GM20000 (cell line): ENCODE measurements around the gene MRPL33.

Experiments used
- DNase-seq: peaks from one replicate; pipeline ENCODE4 v3.0.0; 2012; ENCODE audit warnings: low spot score
- TF ChIP-seq, protein P1 (sequence below): IDR thresholded peaks from 2 replicates; pipeline ENCODE4 v1.5.1; 2012; ENCODE audit warnings: mild to moderate bottlenecking, control low read depth; ENCODE audit errors: extremely low read depth, missing control alignments

Gene MRPL33

DNA sequence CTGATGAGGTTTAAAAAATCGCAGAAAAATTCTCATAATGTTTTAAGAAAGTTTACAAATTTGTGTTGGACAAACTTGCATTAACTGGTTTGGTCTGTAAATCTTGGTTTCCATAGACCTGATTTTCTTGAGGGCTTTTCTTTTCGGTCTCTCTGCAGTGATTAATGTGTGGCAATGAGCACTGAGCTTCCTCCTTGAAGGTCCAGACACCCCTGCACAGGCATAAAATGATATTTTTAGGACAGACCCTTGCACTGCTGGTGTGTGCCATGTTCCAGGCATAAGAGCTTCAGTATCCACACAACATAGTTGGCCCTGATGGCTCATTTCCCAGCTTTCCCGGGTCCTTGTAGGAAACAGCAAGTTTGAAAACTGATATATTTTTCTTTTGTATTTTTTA, 33.7 kb downstream of the MRPL33 start:
- DNase-seq = no peak
- TF ChIP-seq, protein P1, sequence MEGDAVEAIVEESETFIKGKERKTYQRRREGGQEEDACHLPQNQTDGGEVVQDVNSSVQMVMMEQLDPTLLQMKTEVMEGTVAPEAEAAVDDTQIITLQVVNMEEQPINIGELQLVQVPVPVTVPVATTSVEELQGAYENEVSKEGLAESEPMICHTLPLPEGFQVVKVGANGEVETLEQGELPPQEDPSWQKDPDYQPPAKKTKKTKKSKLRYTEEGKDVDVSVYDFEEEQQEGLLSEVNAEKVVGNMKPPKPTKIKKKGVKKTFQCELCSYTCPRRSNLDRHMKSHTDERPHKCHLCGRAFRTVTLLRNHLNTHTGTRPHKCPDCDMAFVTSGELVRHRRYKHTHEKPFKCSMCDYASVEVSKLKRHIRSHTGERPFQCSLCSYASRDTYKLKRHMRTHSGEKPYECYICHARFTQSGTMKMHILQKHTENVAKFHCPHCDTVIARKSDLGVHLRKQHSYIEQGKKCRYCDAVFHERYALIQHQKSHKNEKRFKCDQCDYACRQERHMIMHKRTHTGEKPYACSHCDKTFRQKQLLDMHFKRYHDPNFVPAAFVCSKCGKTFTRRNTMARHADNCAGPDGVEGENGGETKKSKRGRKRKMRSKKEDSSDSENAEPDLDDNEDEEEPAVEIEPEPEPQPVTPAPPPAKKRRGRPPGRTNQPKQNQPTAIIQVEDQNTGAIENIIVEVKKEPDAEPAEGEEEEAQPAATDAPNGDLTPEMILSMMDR = no peak

DNA sequence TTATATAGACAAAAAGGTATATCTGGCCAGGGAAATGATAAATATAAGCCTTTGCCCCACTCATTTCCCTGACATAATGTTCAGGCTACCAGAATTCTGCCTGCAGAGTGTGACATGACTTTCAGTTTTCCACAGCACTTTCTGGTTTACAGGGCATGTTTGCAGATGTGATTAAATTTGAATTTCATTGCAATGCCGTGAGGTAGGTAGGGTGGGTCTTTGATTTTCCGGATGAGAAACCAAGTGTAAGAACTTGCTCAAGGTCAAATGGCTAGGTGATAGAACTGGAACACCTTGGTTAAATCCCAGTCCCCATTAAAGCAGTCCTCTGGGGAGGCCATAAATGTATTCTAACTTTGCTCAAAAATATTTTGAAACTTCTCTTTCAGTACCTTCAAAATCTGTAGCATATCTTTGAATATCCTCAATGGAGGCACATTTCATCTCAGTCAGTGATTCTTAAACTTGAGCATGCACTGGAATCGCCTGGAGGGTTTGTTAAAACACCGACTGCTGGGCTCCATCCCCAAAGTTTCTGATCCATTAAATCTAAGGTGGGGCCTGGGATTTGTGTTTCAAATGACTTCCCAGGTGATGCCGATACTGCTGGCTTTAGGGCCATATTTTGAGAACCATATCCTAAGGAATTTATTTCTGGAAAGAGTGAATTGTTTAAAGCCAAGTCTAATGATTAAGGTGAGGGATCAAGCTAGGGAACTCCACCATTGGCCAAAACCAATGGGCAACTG, 35.0 kb downstream of the MRPL33 start:
- no peak for DNase-seq
- TF ChIP-seq, protein P1 = no peak

DNA sequence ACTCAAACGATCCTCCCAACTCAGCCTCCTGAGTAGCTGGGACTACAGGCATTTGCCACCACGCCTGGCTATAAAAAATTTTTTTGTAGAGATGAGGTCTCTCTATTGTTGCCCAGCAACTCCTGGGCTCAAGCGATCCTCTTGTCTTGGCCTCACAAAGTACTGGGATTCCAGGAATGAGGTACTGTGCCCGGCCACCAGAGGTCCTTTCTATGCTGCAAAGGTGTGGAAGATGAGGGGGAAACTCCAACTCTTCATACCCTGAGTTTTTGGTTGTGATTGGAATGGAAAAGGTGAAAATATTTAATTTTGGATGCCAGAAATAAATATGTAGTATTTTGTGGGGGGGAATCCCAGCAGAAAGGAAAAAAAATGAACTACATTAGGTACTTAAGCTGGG, 36.0 kb downstream of the MRPL33 start:
- no peak for DNase-seq

DNA sequence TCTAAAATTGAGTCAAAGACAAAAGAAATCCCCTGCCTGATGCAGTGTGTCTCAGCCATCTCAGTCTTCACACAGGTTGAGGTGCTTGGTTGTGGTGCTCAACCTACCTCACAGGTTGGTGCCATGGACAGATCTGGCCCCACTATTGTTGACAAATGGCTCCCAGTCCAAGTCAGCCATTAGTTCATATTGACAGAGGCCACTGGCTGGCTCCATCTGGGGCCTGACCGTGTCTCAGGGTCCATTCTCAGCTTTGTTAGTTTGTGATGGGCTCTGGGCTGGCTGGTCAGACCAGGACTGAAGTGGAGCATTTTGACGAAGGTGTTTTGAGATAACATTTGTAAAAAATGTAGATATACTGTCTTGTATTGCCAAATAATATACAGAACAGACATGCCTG, 36.9 kb downstream of the MRPL33 start:
- no peak for DNase-seq
- TF ChIP-seq, protein P1 = no peak

More for the DNA sequence above, 36.0 kb downstream of the MRPL33 start:
- TF ChIP-seq, protein P1 = no peak

DNA sequence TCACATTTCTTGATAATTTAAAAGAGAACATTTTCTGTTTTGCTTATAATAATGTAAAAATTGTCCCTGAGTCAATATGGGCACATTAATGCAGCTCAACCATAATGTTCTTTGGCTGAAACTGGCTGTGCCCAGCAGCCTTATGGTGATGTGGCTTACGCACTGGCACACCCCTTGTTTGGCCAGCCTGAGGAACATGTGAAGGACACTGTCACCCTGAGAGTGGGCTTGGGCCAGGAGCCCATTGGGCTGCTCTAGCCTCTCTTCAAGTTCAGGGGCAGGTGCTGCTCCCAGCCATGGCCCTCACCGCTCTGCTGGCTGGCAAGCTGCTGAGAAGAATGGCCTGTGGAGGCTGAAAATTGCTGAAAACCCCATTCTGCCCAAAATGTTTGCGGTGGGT, 37.5 kb downstream of the MRPL33 start:
- TF ChIP-seq, protein P1 = no peak
- no peak for DNase-seq

DNA sequence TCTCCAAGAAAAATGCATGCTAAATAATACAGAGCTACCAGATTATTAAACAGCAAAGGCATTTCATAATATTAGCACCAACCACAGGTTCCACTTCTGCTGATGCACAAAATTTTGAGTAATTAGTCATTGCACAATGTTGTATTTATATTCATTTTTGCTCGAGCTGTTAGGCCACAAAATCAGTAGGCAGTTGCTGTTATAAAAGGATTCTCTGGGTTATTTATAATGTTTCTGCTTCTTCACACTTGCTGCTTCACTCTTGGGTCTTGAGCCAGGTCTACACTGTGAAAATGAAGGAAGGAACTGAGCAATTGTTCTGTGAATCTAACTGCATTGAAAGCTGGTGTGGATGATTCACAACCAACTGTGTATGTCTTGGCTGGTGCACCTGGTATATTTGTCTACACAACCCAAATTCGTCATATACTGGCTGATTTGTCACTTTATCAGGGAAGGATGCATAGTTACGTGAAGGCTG, 38.3 kb downstream of the MRPL33 start:
- TF ChIP-seq, protein P1 = no peak
- no peak for DNase-seq

DNA sequence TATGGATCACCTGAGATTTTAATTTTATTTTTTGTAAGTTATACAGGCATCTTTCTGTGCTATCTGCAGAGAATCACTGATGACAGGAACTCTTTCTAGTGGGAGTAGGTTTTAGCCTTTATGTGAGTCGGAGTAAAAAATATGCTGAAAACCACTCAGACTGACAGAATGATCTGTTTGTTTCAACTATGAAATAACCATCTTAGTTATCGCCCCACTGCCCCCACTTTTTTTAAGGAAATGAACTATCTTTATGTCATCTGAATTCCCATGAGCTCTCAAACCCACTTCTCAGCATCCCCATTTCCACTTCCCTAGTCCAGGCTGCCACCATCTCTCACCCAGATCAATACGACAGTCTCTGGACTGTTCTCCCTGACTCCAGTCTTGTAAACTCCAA, 38.9 kb downstream of the MRPL33 start:
- TF ChIP-seq, protein P1 = no peak
- no peak for DNase-seq
